IMR-90 (cell line): ENCODE results near the gene FAM149A. TPM values are rescaled to one million over a fixed set of nuclear protein-coding genes. Genes with fewer than 3 reads are reported as not detected.

ENCODE experiments used
- ATAC-seq: fragments of 200-7000 bp; cut with Tn5 transposase; 2 replicates; pipeline ENCODE4 v1.9.1; 2020; ENCODE audit warnings: low read depth, mild to moderate bottlenecking, moderate library complexity
- BruUV-seq: library from RNA; stranded (reverse); fragments of 400-500 nt; replicated peaks from 2 replicates; lab custom pipeline; 2021; lab: Mats Ljungman, UMichigan
- CTCF ChIA-PET: fragments of 300-600 bp; formaldehyde crosslinking; extraction: SDS; loops from one replicate; lab custom pipeline; 2021; ENCODE audit warnings: antibody characterized with exemption; lab: Yijun Ruan, JAX
- POLR2A ChIA-PET: fragments of 300-600 bp; sonication (Branson Sonifier 250); formaldehyde crosslinking; loops from one replicate; lab custom pipeline; 2022; ENCODE audit warnings: antibody characterized with exemption; ENCODE audit not compliant: unreplicated experiment; lab: Charles Lee
- DNase-seq: peaks from one replicate; pipeline ENCODE4 v3.0.0; 2013
- H2AFZ ChIP-seq: replicated peaks from 2 replicates; pipeline ENCODE3; 2013; ENCODE audit warnings: low read length, mild to moderate bottlenecking; ENCODE audit not compliant: poor library complexity
- H2AK5ac ChIP-seq: 2 replicates; pipeline ENCODE4 v1.6.1; 2013; ENCODE audit warnings: low read depth, low read length, inconsistent platforms
- H2AK9ac ChIP-seq: replicated peaks from 2 replicates; pipeline ENCODE3; 2013; ENCODE audit warnings: mild to moderate bottlenecking, low read depth, low read length, moderate library complexity; ENCODE audit not compliant: poor library complexity
- H2BK120ac ChIP-seq: 2 replicates; pipeline ENCODE4 v1.6.1; 2013; ENCODE audit warnings: low read depth, low read length, inconsistent platforms
- H2BK15ac ChIP-seq: 3 replicates; pipeline ENCODE4 v1.6.1; 2013; ENCODE audit warnings: low read depth, low read length, inconsistent platforms
- H2BK20ac ChIP-seq: 2 replicates; pipeline ENCODE4 v1.6.1; 2013; ENCODE audit warnings: low read depth, mild to moderate bottlenecking, inconsistent platforms, low read length, moderate library complexity
- H2BK5ac ChIP-seq: 2 replicates; pipeline ENCODE4 v1.6.1; 2013; ENCODE audit warnings: mild to moderate bottlenecking, low read depth, low read length, inconsistent platforms; ENCODE audit not compliant: poor library complexity, severe bottlenecking
- H3K14ac ChIP-seq: replicated peaks from 2 replicates; pipeline ENCODE4 v1.6.1; 2013; ENCODE audit warnings: low read depth, low read length, inconsistent platforms
- H3K18ac ChIP-seq: 2 replicates; pipeline ENCODE4 v1.6.1; 2013; ENCODE audit warnings: low read depth, low read length, control low read depth
- H3K23ac ChIP-seq: 2 replicates; pipeline ENCODE4 v1.6.1; 2013; ENCODE audit warnings: low read depth, low read length, inconsistent platforms
- H3K27ac ChIP-seq: 2 replicates; pipeline ENCODE4 v1.5.1; 2013; ENCODE audit warnings: mild to moderate bottlenecking, control low read depth, low read length; ENCODE audit not compliant: insufficient read depth
- H3K27me3 ChIP-seq: 2 replicates; pipeline ENCODE4 v1.6.1; 2013; ENCODE audit warnings: low read length; ENCODE audit not compliant: control insufficient read depth, insufficient read depth
- H3K36me3 ChIP-seq: 2 replicates; pipeline ENCODE4 v1.6.1; 2013; ENCODE audit warnings: low read length, mixed read lengths; ENCODE audit not compliant: control insufficient read depth, insufficient read depth
- H3K4ac ChIP-seq: 2 replicates; pipeline ENCODE4 v1.6.1; 2013; ENCODE audit warnings: low read depth, low read length, inconsistent platforms
- H3K4me1 ChIP-seq: 2 replicates; pipeline ENCODE4 v1.6.1; 2013; ENCODE audit warnings: low read length, mixed read lengths; ENCODE audit not compliant: control insufficient read depth, insufficient read depth
- H3K4me2 ChIP-seq: 2 replicates; pipeline ENCODE4 v1.6.1; 2013; ENCODE audit warnings: low read depth, mild to moderate bottlenecking, control low read depth, low read length, moderate library complexity
- H3K4me3 ChIP-seq: 2 replicates; pipeline ENCODE4 v1.5.1; 2013; ENCODE audit warnings: low read depth, mild to moderate bottlenecking, control low read depth, low read length, moderate library complexity; ENCODE audit not compliant: insufficient read depth
- H3K56ac ChIP-seq: 2 replicates; pipeline ENCODE4 v1.6.1; 2013; ENCODE audit warnings: low read length, inconsistent platforms; ENCODE audit not compliant: insufficient read depth; ENCODE audit errors: extremely low read depth
- H3K79me1 ChIP-seq, 2 experiments: 2 replicates each; pipeline ENCODE4 v1.6.1; 2013; ENCODE audit warnings: low read length in 2 of 2, inconsistent platforms in 1 of 2, low read depth in 1 of 2
- H3K9ac ChIP-seq: 2 replicates; pipeline ENCODE4 v1.6.1; 2013; ENCODE audit warnings: low read depth, low read length, control low read depth
- H3K9me1 ChIP-seq: 2 replicates; pipeline ENCODE4 v1.6.1; 2013; ENCODE audit warnings: low read length, inconsistent platforms; ENCODE audit not compliant: insufficient read depth
- H3K9me3 ChIP-seq: 2 replicates; pipeline ENCODE4 v1.6.1; 2013; ENCODE audit warnings: low read length; ENCODE audit not compliant: control insufficient read depth, insufficient read depth
- H4K20me1 ChIP-seq: 2 replicates; pipeline ENCODE4 v1.6.1; 2013; ENCODE audit warnings: low read length, inconsistent platforms; ENCODE audit not compliant: insufficient read depth
- H4K5ac ChIP-seq: 2 replicates; pipeline ENCODE4 v1.6.1; 2013; ENCODE audit warnings: mild to moderate bottlenecking, low read depth, low read length, control low read depth
- H4K8ac ChIP-seq, 2 experiments: 2 replicates each; pipeline ENCODE4 v1.6.1; 2013; ENCODE audit warnings: low read depth in 2 of 2, low read length in 2 of 2, control low read depth in 1 of 2, inconsistent platforms in 1 of 2
- H4K91ac ChIP-seq: 2 replicates; pipeline ENCODE4 v1.6.1; 2013; ENCODE audit warnings: low read depth, low read length, inconsistent platforms; ENCODE audit not compliant: insufficient read depth
- CEBPB ChIP-seq: IDR thresholded peaks from 2 replicates; pipeline ENCODE4 v1.6.1; 2012; ENCODE audit warnings: low read depth, low read length, improper control_type of control experiment
- CHD1 ChIP-seq: IDR thresholded peaks from 2 replicates; pipeline ENCODE4 v1.6.1; 2012; ENCODE audit warnings: low read depth, low read length, improper control_type of control experiment
- FOS ChIP-seq: fragments of 150-350 bp; IDR thresholded peaks from 2 replicates; pipeline ENCODE4 v1.6.1; 2016; ENCODE audit warnings: low read depth, low read length
- MAFK ChIP-seq: IDR thresholded peaks from 2 replicates; pipeline ENCODE4 v1.6.1; 2012; ENCODE audit warnings: low read depth, low read length, improper control_type of control experiment
- MAZ ChIP-seq: IDR thresholded peaks from 2 replicates; pipeline ENCODE4 v1.6.1; 2012; ENCODE audit warnings: low read depth, mild to moderate bottlenecking, low read length, improper control_type of control experiment, moderate library complexity, borderline replicate concordance
- NFE2L2 ChIP-seq: fragments of 150-350 bp; IDR thresholded peaks from 2 replicates; pipeline ENCODE4 v1.6.1; 2016; ENCODE audit warnings: low read depth, mild to moderate bottlenecking, low read length
- POLR2A ChIP-seq: IDR thresholded peaks from 2 replicates; pipeline ENCODE4 v1.6.1; 2012; ENCODE audit warnings: mild to moderate bottlenecking, low read depth, low read length
- RAD21 ChIP-seq: IDR thresholded peaks from 2 replicates; pipeline ENCODE4 v1.6.1; 2012; ENCODE audit warnings: low read length, improper control_type of control experiment
- RCOR1 ChIP-seq: IDR thresholded peaks from 2 replicates; pipeline ENCODE4 v1.6.1; 2012; ENCODE audit warnings: mild to moderate bottlenecking, low read length, improper control_type of control experiment; ENCODE audit not compliant: insufficient replicate concordance
- SMC3 ChIP-seq: fragments of 150-350 bp; IDR thresholded peaks from 2 replicates; pipeline ENCODE4 v1.6.1; 2016; ENCODE audit warnings: low read depth, mild to moderate bottlenecking, antibody characterized with exemption, low read length, moderate library complexity
- WGBS, 2 experiments: methylation state at CpG; one replicate each; pipeline versions ENCODE4 v1.1.5 to v1.1.7; 2013; ENCODE audit warnings: missing lambda C conversion rate in 2 of 2; ENCODE audit not compliant: insufficient read length in 1 of 2; ENCODE audit errors: extremely low coverage in 2 of 2; 5-methylcytosine and 5-hydroxymethylcytosine counted together
- dilution Hi-C: fragments of 300-500 bp; cut with HindIII; formaldehyde crosslinking; loops from one replicate; pipeline ENCODE4 v1.14.3; 2018; ENCODE audit warnings: low sequenced_read_pairs; ENCODE audit not compliant: unreplicated experiment
- in situ Hi-C: fragments of 300-500 bp; cut with MboI; formaldehyde crosslinking; loops from 3 replicates; pipeline ENCODE4 v1.14.3; 2019; ENCODE audit warnings: low sequenced_read_pairs, inconsistent platforms, mixed read lengths
- intact Hi-C: fragments of 100-400 bp; cut with micrococcal nuclease; formaldehyde crosslinking; loops from 2 replicates; pipeline ENCODE4 v1.10.0; 2022
- polyA plus RNA-seq, 3 experiments: library from polyadenylated mRNA; depleted of rRNA; stranded (reverse); fragments of >200 nt; gene quantifications; 2 replicates each; pipeline ENCODE4 v1.2.3, GENCODE V29; 2012; ENCODE audit warnings: low replicate concordance in 1 of 3
- total RNA-seq: library from RNA; depleted of rRNA; stranded (reverse); fragments of >200 nt; gene quantifications from 2 replicates; pipeline ENCODE4 v1.2.3, GENCODE V29; 2012
- TF ChIP-seq, protein P1 (sequence below): conservative IDR thresholded peaks from 2 replicates; pipeline ENCODE4 v1.5.1; 2012; ENCODE audit warnings: mild to moderate bottlenecking, low read depth, low read length, improper control_type of control experiment
- TF ChIP-seq, protein P2 (sequence below): fragments of 150-350 bp; IDR thresholded peaks from 2 replicates; pipeline ENCODE4 v1.6.1; 2017; ENCODE audit warnings: mild to moderate bottlenecking, antibody characterized with exemption, low read length, low read depth
- TF ChIP-seq, protein P3 (sequence below): fragments of 150-350 bp; IDR thresholded peaks from 2 replicates; pipeline ENCODE4 v1.6.1; 2016; ENCODE audit warnings: low read depth, mild to moderate bottlenecking, low read length, moderate library complexity, borderline replicate concordance

FAM149A gene
- total and polyA plus RNA-seq, 2 of the 4 experiments (the other 2 are of a cell fraction), result 0.54 to 0.70 TPM

DNA sequence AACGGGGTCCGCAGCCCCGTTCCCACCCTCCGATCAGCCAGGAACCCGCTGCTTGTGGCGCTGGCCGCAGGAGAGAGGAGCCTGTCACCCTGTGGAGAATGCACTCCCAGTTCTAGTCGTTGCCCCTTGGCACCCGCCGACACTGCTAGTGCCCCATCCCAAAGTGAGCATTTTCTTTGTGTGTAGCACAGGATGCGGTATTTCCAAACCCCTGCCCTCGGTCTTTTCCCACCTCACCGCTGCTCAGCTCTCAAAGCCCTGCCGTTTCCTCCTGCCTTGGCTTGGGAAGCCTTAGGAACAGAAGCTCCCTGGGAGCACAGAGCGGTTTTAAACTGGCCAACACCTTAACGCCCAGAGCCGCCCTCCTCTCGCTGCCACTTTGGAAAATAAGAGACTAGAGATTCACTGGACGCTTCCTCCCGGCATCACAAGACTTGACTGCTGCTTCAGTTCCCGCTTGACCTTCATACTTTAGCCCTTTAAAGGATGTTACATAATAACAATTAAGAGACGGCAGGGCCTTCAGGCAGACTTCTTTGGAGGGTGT lies 87.6 kb downstream of the FAM149A start (continued):
- TF ChIP-seq FOS, result no peak
- TF ChIP-seq NFE2L2, result no peak

DNA sequence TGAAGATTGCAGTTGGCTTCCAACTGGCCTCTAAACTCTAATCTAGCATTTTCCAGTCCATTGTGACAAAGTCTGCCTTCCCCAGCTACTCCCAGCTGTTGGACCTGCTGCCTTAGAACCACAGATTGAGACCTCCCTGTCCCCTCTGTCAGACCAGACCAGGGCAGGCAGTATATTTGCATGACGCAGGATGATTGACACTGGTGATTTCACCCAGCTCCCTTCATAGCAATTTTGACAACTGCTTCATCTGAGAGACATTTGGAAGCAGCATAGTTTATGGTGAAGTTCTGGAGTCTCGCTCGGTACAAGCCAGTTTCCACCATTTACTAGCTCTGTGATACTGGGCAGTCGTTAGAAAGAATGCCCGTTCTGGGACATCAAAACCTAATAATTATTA lies 89.3 kb downstream of the FAM149A start:
- H2AFZ ChIP-seq, result no peak overlapping the region
- H2BK5ac ChIP-seq, result no peak overlapping the region
- no peaks in the 10 kb centered on the region; the same call in 1 of the 2 replicates for H3K4me1 ChIP-seq
- intact Hi-C loops (loop anchor here (5.0 to 10.0 kb wide), 2 partner anchors 127 to 281 kb away; partner anchors contain the start of gene TLR3), dilution Hi-C loops (no loop called here), in situ Hi-C loops (no loop called here)
- no peaks in the 10 kb centered on the region for H3K9me3 ChIP-seq
- no peak overlapping the region for H2BK15ac ChIP-seq
- no peaks in the 10 kb centered on the region for H4K20me1 ChIP-seq
- H3K23ac ChIP-seq, result no peak overlapping the region
- H3K4me2 ChIP-seq, result no peak overlapping the region
- no CpG with 5 or more reads among the region's 5 CpGs for WGBS, 2 experiments
- peaks cover 0 to 5% of the 10 kb centered on the region in 2 experiments; a peak in 2 of 4 replicates for H3K79me1 ChIP-seq
- no peaks in the 10 kb centered on the region for H3K27me3 ChIP-seq
- no peak overlapping the region for H2AK5ac ChIP-seq
- no peak overlapping the region for H3K4me3 ChIP-seq
- H2AK9ac ChIP-seq, result no peak overlapping the region
- H3K56ac ChIP-seq, result no peak overlapping the region
- H2BK120ac ChIP-seq, result no peak overlapping the region
- H3K9me1 ChIP-seq, result peaks cover 6% of the 10 kb centered on the region; the same call in 1 of the 2 replicates
- H3K9ac ChIP-seq, result no peak overlapping the region
- DNase-seq (no peak), ATAC-seq (no peak)
- no peak overlapping the region for H4K8ac ChIP-seq
- no peak overlapping the region for H3K4ac ChIP-seq
- no peak overlapping the region for H3K18ac ChIP-seq
- ChIA-PET CTCF (no interaction called here), POLR2A (interaction anchor here (1.1 kb wide), 1 partner anchor 10 kb away, joined by 3 read pairs; no protein-coding TSS in a partner anchor)
- H3K27ac ChIP-seq, result no peak overlapping the region
- H4K5ac ChIP-seq, result no peak overlapping the region
- H3K14ac ChIP-seq, result no peak overlapping the region
- BruUV-seq, result no TSS peak
- H3K36me3 ChIP-seq, result peaks cover 3% of the 10 kb centered on the region; the same call in 1 of the 2 replicates
- no peak overlapping the region for H2BK20ac ChIP-seq
- H4K91ac ChIP-seq, result no peak overlapping the region
- TF ChIP-seq MAFK (no peak), RCOR1 (no peak), SMC3 (no peak), POLR2A (no peak), CHD1 (no peak), NFE2L2 (no peak), RAD21 (no peak), CEBPB (no peak), MAZ (no peak), FOS (no peak)
- TF ChIP-seq, protein P1, sequence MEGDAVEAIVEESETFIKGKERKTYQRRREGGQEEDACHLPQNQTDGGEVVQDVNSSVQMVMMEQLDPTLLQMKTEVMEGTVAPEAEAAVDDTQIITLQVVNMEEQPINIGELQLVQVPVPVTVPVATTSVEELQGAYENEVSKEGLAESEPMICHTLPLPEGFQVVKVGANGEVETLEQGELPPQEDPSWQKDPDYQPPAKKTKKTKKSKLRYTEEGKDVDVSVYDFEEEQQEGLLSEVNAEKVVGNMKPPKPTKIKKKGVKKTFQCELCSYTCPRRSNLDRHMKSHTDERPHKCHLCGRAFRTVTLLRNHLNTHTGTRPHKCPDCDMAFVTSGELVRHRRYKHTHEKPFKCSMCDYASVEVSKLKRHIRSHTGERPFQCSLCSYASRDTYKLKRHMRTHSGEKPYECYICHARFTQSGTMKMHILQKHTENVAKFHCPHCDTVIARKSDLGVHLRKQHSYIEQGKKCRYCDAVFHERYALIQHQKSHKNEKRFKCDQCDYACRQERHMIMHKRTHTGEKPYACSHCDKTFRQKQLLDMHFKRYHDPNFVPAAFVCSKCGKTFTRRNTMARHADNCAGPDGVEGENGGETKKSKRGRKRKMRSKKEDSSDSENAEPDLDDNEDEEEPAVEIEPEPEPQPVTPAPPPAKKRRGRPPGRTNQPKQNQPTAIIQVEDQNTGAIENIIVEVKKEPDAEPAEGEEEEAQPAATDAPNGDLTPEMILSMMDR, result no peak
- TF ChIP-seq, protein P2, sequence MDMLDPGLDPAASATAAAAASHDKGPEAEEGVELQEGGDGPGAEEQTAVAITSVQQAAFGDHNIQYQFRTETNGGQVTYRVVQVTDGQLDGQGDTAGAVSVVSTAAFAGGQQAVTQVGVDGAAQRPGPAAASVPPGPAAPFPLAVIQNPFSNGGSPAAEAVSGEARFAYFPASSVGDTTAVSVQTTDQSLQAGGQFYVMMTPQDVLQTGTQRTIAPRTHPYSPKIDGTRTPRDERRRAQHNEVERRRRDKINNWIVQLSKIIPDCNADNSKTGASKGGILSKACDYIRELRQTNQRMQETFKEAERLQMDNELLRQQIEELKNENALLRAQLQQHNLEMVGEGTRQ, result no peak
- TF ChIP-seq, protein P3, sequence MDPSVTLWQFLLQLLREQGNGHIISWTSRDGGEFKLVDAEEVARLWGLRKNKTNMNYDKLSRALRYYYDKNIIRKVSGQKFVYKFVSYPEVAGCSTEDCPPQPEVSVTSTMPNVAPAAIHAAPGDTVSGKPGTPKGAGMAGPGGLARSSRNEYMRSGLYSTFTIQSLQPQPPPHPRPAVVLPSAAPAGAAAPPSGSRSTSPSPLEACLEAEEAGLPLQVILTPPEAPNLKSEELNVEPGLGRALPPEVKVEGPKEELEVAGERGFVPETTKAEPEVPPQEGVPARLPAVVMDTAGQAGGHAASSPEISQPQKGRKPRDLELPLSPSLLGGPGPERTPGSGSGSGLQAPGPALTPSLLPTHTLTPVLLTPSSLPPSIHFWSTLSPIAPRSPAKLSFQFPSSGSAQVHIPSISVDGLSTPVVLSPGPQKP, result no peak
